IMR-90 (cell line): ENCODE measurements around the gene YJEFN3. TPM values are rescaled to one million over a fixed set of nuclear protein-coding genes. Genes with fewer than 3 reads are reported as not detected.

Experiments used
- ATAC-seq: fragments of 200-7000 bp; cut with Tn5 transposase; 2 replicates; pipeline ENCODE4 v1.9.1; 2020; ENCODE audit warnings: low read depth, mild to moderate bottlenecking, moderate library complexity
- BruUV-seq: library from RNA; stranded (reverse); fragments of 400-500 nt; replicated peaks from 2 replicates; lab custom pipeline; 2021; lab: Mats Ljungman, UMichigan
- CTCF ChIA-PET: fragments of 300-600 bp; formaldehyde crosslinking; extraction: SDS; loops from one replicate; lab custom pipeline; 2021; ENCODE audit warnings: antibody characterized with exemption; lab: Yijun Ruan, JAX
- POLR2A ChIA-PET: fragments of 300-600 bp; sonication (Branson Sonifier 250); formaldehyde crosslinking; loops from one replicate; lab custom pipeline; 2022; ENCODE audit warnings: antibody characterized with exemption; ENCODE audit not compliant: unreplicated experiment; lab: Charles Lee
- DNase-seq: peaks from one replicate; pipeline ENCODE4 v3.0.0; 2013
- H2AFZ ChIP-seq: replicated peaks from 2 replicates; pipeline ENCODE3; 2013; ENCODE audit warnings: low read length, mild to moderate bottlenecking; ENCODE audit not compliant: poor library complexity
- H2AK5ac ChIP-seq: 2 replicates; pipeline ENCODE4 v1.6.1; 2013; ENCODE audit warnings: low read depth, low read length, inconsistent platforms
- H2AK9ac ChIP-seq: replicated peaks from 2 replicates; pipeline ENCODE3; 2013; ENCODE audit warnings: mild to moderate bottlenecking, low read depth, low read length, moderate library complexity; ENCODE audit not compliant: poor library complexity
- H2BK120ac ChIP-seq: 2 replicates; pipeline ENCODE4 v1.6.1; 2013; ENCODE audit warnings: low read depth, low read length, inconsistent platforms
- H2BK15ac ChIP-seq: 3 replicates; pipeline ENCODE4 v1.6.1; 2013; ENCODE audit warnings: low read depth, low read length, inconsistent platforms
- H2BK20ac ChIP-seq: 2 replicates; pipeline ENCODE4 v1.6.1; 2013; ENCODE audit warnings: low read depth, mild to moderate bottlenecking, inconsistent platforms, low read length, moderate library complexity
- H2BK5ac ChIP-seq: 2 replicates; pipeline ENCODE4 v1.6.1; 2013; ENCODE audit warnings: mild to moderate bottlenecking, low read depth, low read length, inconsistent platforms; ENCODE audit not compliant: poor library complexity, severe bottlenecking
- H3K14ac ChIP-seq: replicated peaks from 2 replicates; pipeline ENCODE4 v1.6.1; 2013; ENCODE audit warnings: low read depth, low read length, inconsistent platforms
- H3K18ac ChIP-seq: 2 replicates; pipeline ENCODE4 v1.6.1; 2013; ENCODE audit warnings: low read depth, low read length, control low read depth
- H3K23ac ChIP-seq: 2 replicates; pipeline ENCODE4 v1.6.1; 2013; ENCODE audit warnings: low read depth, low read length, inconsistent platforms
- H3K27ac ChIP-seq: 2 replicates; pipeline ENCODE4 v1.5.1; 2013; ENCODE audit warnings: mild to moderate bottlenecking, control low read depth, low read length; ENCODE audit not compliant: insufficient read depth
- H3K27me3 ChIP-seq: 2 replicates; pipeline ENCODE4 v1.6.1; 2013; ENCODE audit warnings: low read length; ENCODE audit not compliant: control insufficient read depth, insufficient read depth
- H3K36me3 ChIP-seq: 2 replicates; pipeline ENCODE4 v1.6.1; 2013; ENCODE audit warnings: low read length, mixed read lengths; ENCODE audit not compliant: control insufficient read depth, insufficient read depth
- H3K4ac ChIP-seq: 2 replicates; pipeline ENCODE4 v1.6.1; 2013; ENCODE audit warnings: low read depth, low read length, inconsistent platforms
- H3K4me1 ChIP-seq: 2 replicates; pipeline ENCODE4 v1.6.1; 2013; ENCODE audit warnings: low read length, mixed read lengths; ENCODE audit not compliant: control insufficient read depth, insufficient read depth
- H3K4me2 ChIP-seq: 2 replicates; pipeline ENCODE4 v1.6.1; 2013; ENCODE audit warnings: low read depth, mild to moderate bottlenecking, control low read depth, low read length, moderate library complexity
- H3K4me3 ChIP-seq: 2 replicates; pipeline ENCODE4 v1.5.1; 2013; ENCODE audit warnings: low read depth, mild to moderate bottlenecking, control low read depth, low read length, moderate library complexity; ENCODE audit not compliant: insufficient read depth
- H3K56ac ChIP-seq: 2 replicates; pipeline ENCODE4 v1.6.1; 2013; ENCODE audit warnings: low read length, inconsistent platforms; ENCODE audit not compliant: insufficient read depth; ENCODE audit errors: extremely low read depth
- H3K79me1 ChIP-seq, 2 experiments: 2 replicates each; pipeline ENCODE4 v1.6.1; 2013; ENCODE audit warnings: low read length in 2 of 2, inconsistent platforms in 1 of 2, low read depth in 1 of 2
- H3K9ac ChIP-seq: 2 replicates; pipeline ENCODE4 v1.6.1; 2013; ENCODE audit warnings: low read depth, low read length, control low read depth
- H3K9me1 ChIP-seq: 2 replicates; pipeline ENCODE4 v1.6.1; 2013; ENCODE audit warnings: low read length, inconsistent platforms; ENCODE audit not compliant: insufficient read depth
- H3K9me3 ChIP-seq: 2 replicates; pipeline ENCODE4 v1.6.1; 2013; ENCODE audit warnings: low read length; ENCODE audit not compliant: control insufficient read depth, insufficient read depth
- H4K20me1 ChIP-seq: 2 replicates; pipeline ENCODE4 v1.6.1; 2013; ENCODE audit warnings: low read length, inconsistent platforms; ENCODE audit not compliant: insufficient read depth
- H4K5ac ChIP-seq: 2 replicates; pipeline ENCODE4 v1.6.1; 2013; ENCODE audit warnings: mild to moderate bottlenecking, low read depth, low read length, control low read depth
- H4K8ac ChIP-seq, 2 experiments: 2 replicates each; pipeline ENCODE4 v1.6.1; 2013; ENCODE audit warnings: low read depth in 2 of 2, low read length in 2 of 2, control low read depth in 1 of 2, inconsistent platforms in 1 of 2
- H4K91ac ChIP-seq: 2 replicates; pipeline ENCODE4 v1.6.1; 2013; ENCODE audit warnings: low read depth, low read length, inconsistent platforms; ENCODE audit not compliant: insufficient read depth
- BHLHE40 ChIP-seq: fragments of 150-350 bp; IDR thresholded peaks from 2 replicates; pipeline ENCODE4 v1.6.1; 2016; ENCODE audit warnings: mild to moderate bottlenecking, low read depth, low read length
- CEBPB ChIP-seq: IDR thresholded peaks from 2 replicates; pipeline ENCODE4 v1.6.1; 2012; ENCODE audit warnings: low read depth, low read length, improper control_type of control experiment
- CHD1 ChIP-seq: IDR thresholded peaks from 2 replicates; pipeline ENCODE4 v1.6.1; 2012; ENCODE audit warnings: low read depth, low read length, improper control_type of control experiment
- CTCF ChIP-seq: conservative IDR thresholded peaks from 2 replicates; pipeline ENCODE4 v1.5.1; 2012; ENCODE audit warnings: mild to moderate bottlenecking, low read depth, low read length, improper control_type of control experiment
- ELK1 ChIP-seq: fragments of 150-350 bp; IDR thresholded peaks from 2 replicates; pipeline ENCODE4 v1.6.1; 2016; ENCODE audit warnings: low read depth, mild to moderate bottlenecking, low read length, moderate library complexity, borderline replicate concordance
- FOS ChIP-seq: fragments of 150-350 bp; IDR thresholded peaks from 2 replicates; pipeline ENCODE4 v1.6.1; 2016; ENCODE audit warnings: low read depth, low read length
- MAFK ChIP-seq: IDR thresholded peaks from 2 replicates; pipeline ENCODE4 v1.6.1; 2012; ENCODE audit warnings: low read depth, low read length, improper control_type of control experiment
- MAZ ChIP-seq: IDR thresholded peaks from 2 replicates; pipeline ENCODE4 v1.6.1; 2012; ENCODE audit warnings: low read depth, mild to moderate bottlenecking, low read length, improper control_type of control experiment, moderate library complexity, borderline replicate concordance
- MXI1 ChIP-seq: IDR thresholded peaks from 2 replicates; pipeline ENCODE4 v1.6.1; 2012; ENCODE audit warnings: low read depth, mild to moderate bottlenecking, low read length, moderate library complexity, borderline replicate concordance
- NFE2L2 ChIP-seq: fragments of 150-350 bp; IDR thresholded peaks from 2 replicates; pipeline ENCODE4 v1.6.1; 2016; ENCODE audit warnings: low read depth, mild to moderate bottlenecking, low read length
- POLR2A ChIP-seq: IDR thresholded peaks from 2 replicates; pipeline ENCODE4 v1.6.1; 2012; ENCODE audit warnings: mild to moderate bottlenecking, low read depth, low read length
- RAD21 ChIP-seq: IDR thresholded peaks from 2 replicates; pipeline ENCODE4 v1.6.1; 2012; ENCODE audit warnings: low read length, improper control_type of control experiment
- RCOR1 ChIP-seq: IDR thresholded peaks from 2 replicates; pipeline ENCODE4 v1.6.1; 2012; ENCODE audit warnings: mild to moderate bottlenecking, low read length, improper control_type of control experiment; ENCODE audit not compliant: insufficient replicate concordance
- RFX5 ChIP-seq: IDR thresholded peaks from 2 replicates; pipeline ENCODE4 v1.8.0; 2012; ENCODE audit warnings: low read depth, mild to moderate bottlenecking, low read length, moderate library complexity
- SMC3 ChIP-seq: fragments of 150-350 bp; IDR thresholded peaks from 2 replicates; pipeline ENCODE4 v1.6.1; 2016; ENCODE audit warnings: low read depth, mild to moderate bottlenecking, antibody characterized with exemption, low read length, moderate library complexity
- USF2 ChIP-seq: fragments of 150-350 bp; IDR thresholded peaks from 2 replicates; pipeline ENCODE4 v1.6.1; 2017; ENCODE audit warnings: mild to moderate bottlenecking, antibody characterized with exemption, low read length, low read depth
- WGBS, 2 experiments: methylation state at CpG; one replicate each; pipeline versions ENCODE4 v1.1.5 to v1.1.7; 2013; ENCODE audit warnings: missing lambda C conversion rate in 2 of 2; ENCODE audit not compliant: insufficient read length in 1 of 2; ENCODE audit errors: extremely low coverage in 2 of 2; 5-methylcytosine and 5-hydroxymethylcytosine counted together
- dilution Hi-C: fragments of 300-500 bp; cut with HindIII; formaldehyde crosslinking; loops from one replicate; pipeline ENCODE4 v1.14.3; 2018; ENCODE audit warnings: low sequenced_read_pairs; ENCODE audit not compliant: unreplicated experiment
- in situ Hi-C: fragments of 300-500 bp; cut with MboI; formaldehyde crosslinking; loops from 3 replicates; pipeline ENCODE4 v1.14.3; 2019; ENCODE audit warnings: low sequenced_read_pairs, inconsistent platforms, mixed read lengths
- intact Hi-C: fragments of 100-400 bp; cut with micrococcal nuclease; formaldehyde crosslinking; loops from 2 replicates; pipeline ENCODE4 v1.10.0; 2022
- polyA plus RNA-seq, 3 experiments: library from polyadenylated mRNA; depleted of rRNA; stranded (reverse); fragments of >200 nt; gene quantifications; 2 replicates each; pipeline ENCODE4 v1.2.3, GENCODE V29; 2012; ENCODE audit warnings: low replicate concordance in 1 of 3
- total RNA-seq: library from RNA; depleted of rRNA; stranded (reverse); fragments of >200 nt; gene quantifications from 2 replicates; pipeline ENCODE4 v1.2.3, GENCODE V29; 2012

The YJEFN3 gene
- total and polyA plus RNA-seq, 2 of the 4 experiments (the other 2 are of a cell fraction), result 0.72 to 4.0 TPM

- CTCF ChIA-PET, result no interaction called here
Measured at GRCh38 chr19:19502281-19502680, 26.4 kb upstream of the YJEFN3 start.

More at GRCh38 chr19:19502281-19502680, 26.4 kb upstream of the YJEFN3 start:
- no peak overlapping the region for H2BK20ac ChIP-seq
- no peak overlapping the region for H3K4me2 ChIP-seq
- no peak overlapping the region for H2AFZ ChIP-seq
- no peak overlapping the region for H2BK15ac ChIP-seq
- H2BK5ac ChIP-seq, result no peak overlapping the region
- no peak overlapping the region for H3K9ac ChIP-seq
- no peak overlapping the region for H3K14ac ChIP-seq
- H3K9me3 ChIP-seq, result no peaks in the 10 kb centered on the region
- DNase-seq, result no peak
- H3K56ac ChIP-seq, result no peak overlapping the region
- BruUV-seq, result no TSS peak
- peaks cover 7 to 18% of the 10 kb centered on the region in 2 experiments; a peak in 3 of 4 replicates for H3K79me1 ChIP-seq
- H2AK5ac ChIP-seq, result no peak overlapping the region
- no peaks in the 10 kb centered on the region for H3K27me3 ChIP-seq
- H3K4ac ChIP-seq, result no peak overlapping the region
- H3K36me3 ChIP-seq, result peaks cover 74% of the 10 kb centered on the region
- 91% methylated on average over 9 of the region's 19 CpGs; no CpG with 5 or more reads in 1 of the 2 experiments for WGBS, 2 experiments
- H3K23ac ChIP-seq, result no peak overlapping the region
- H2BK120ac ChIP-seq, result no peak overlapping the region
- no peaks in the 10 kb centered on the region for H3K4me1 ChIP-seq
- no peak overlapping the region for H3K27ac ChIP-seq
- H4K5ac ChIP-seq, result no peak overlapping the region
- POLR2A ChIA-PET, result no interaction called here
- H3K18ac ChIP-seq, result no peak overlapping the region
- H2AK9ac ChIP-seq, result no peak overlapping the region
- H3K9me1 ChIP-seq, result no peaks in the 10 kb centered on the region; the same call in 1 of the 2 replicates
- ATAC-seq, result no peak
- no peak overlapping the region for H4K8ac ChIP-seq
- in situ Hi-C loops, result no loop called here
- no peaks in the 10 kb centered on the region for H4K20me1 ChIP-seq
- dilution Hi-C loops, result no loop called here
- H3K4me3 ChIP-seq, result no peak overlapping the region
- intact Hi-C loops, result no loop called here
- TF ChIP-seq CEBPB, result no peak
- no peak for TF ChIP-seq RCOR1
- no peak for TF ChIP-seq RAD21
- TF ChIP-seq BHLHE40, result no peak
- TF ChIP-seq CTCF, result no peak
- no peak for TF ChIP-seq MXI1
- no peak for TF ChIP-seq USF2
- TF ChIP-seq ELK1, result no peak
- no peak for TF ChIP-seq SMC3
- no peak for TF ChIP-seq RFX5
- no peak for TF ChIP-seq POLR2A
- no peak for TF ChIP-seq NFE2L2
- no peak for TF ChIP-seq MAFK
- no peak for TF ChIP-seq MAZ
- no peak for TF ChIP-seq CHD1
- no peak for TF ChIP-seq FOS
- no peak overlapping the region for H4K91ac ChIP-seq
